MM.1S (cell line): ENCODE data around the gene LAMC1.

Source experiments
- DNase-seq: peaks from one replicate; pipeline ENCODE4 v3.0.0-alpha.2; 2015
- H2AFZ ChIP-seq: fragments of 300-600 bp; sonication (generic); 2 replicates; pipeline ENCODE4 v1.6.0; 2016; ENCODE audit warnings: antibody characterized with exemption, low read length
- H3F3A ChIP-seq: fragments of 300-600 bp; sonication (generic); 2 replicates; pipeline ENCODE4 v1.6.1; 2016; ENCODE audit warnings: mild to moderate bottlenecking, antibody characterized with exemption, low read length, moderate library complexity, mixed read lengths; ENCODE audit not compliant: insufficient read depth
- H3K27ac ChIP-seq: fragments of 300-600 bp; sonication (generic); 2 replicates; pipeline ENCODE4 v1.5.1; 2016; ENCODE audit warnings: mild to moderate bottlenecking, low read length
- H3K27me3 ChIP-seq: fragments of 300-600 bp; sonication (generic); replicated peaks from 2 replicates; pipeline ENCODE4 v1.6.0; 2016; ENCODE audit warnings: low read length; ENCODE audit not compliant: insufficient read depth
- H3K36me3 ChIP-seq: fragments of 300-600 bp; sonication (generic); replicated peaks from 2 replicates; pipeline ENCODE4 v1.6.1; 2016; ENCODE audit warnings: mild to moderate bottlenecking, low read length, mixed read lengths; ENCODE audit not compliant: insufficient read depth
- H3K4me1 ChIP-seq: fragments of 300-600 bp; sonication (generic); 2 replicates; pipeline ENCODE4 v1.6.1; 2016; ENCODE audit warnings: low read length, mixed read lengths
- H3K4me2 ChIP-seq: fragments of 300-600 bp; sonication (generic); 2 replicates; pipeline ENCODE4 v1.6.0; 2016; ENCODE audit warnings: low read depth, low read length
- H3K4me3 ChIP-seq: fragments of 300-600 bp; sonication (generic); 2 replicates; pipeline ENCODE4 v1.5.1; 2016; ENCODE audit warnings: low read length, mixed read lengths
- H3K79me2 ChIP-seq: fragments of 300-600 bp; sonication (generic); 2 replicates; pipeline ENCODE4 v1.6.1; 2016; ENCODE audit warnings: mixed run types, low read length, mixed read lengths
- H3K9ac ChIP-seq: fragments of 300-600 bp; sonication (generic); 2 replicates; pipeline ENCODE4 v1.6.1; 2016; ENCODE audit warnings: low read length, mixed read lengths
- H3K9me2 ChIP-seq: fragments of 300-600 bp; sonication (generic); replicated peaks from 2 replicates; pipeline ENCODE4 v1.6.1; 2016; ENCODE audit warnings: mild to moderate bottlenecking, low read length, mixed read lengths; ENCODE audit not compliant: insufficient read depth
- H3K9me3 ChIP-seq: fragments of 300-600 bp; sonication (generic); replicated peaks from 2 replicates; pipeline ENCODE4 v1.6.1; 2016; ENCODE audit warnings: mild to moderate bottlenecking, low read length, mixed read lengths; ENCODE audit not compliant: insufficient read depth
- H4K20me1 ChIP-seq: fragments of 300-600 bp; sonication (generic); 2 replicates; pipeline ENCODE4 v1.6.1; 2016; ENCODE audit warnings: mild to moderate bottlenecking, low read length, moderate library complexity, mixed read lengths; ENCODE audit not compliant: insufficient read depth
- EZH2 ChIP-seq: fragments of 300-600 bp; sonication (generic); optimal IDR thresholded peaks from 2 replicates; pipeline ENCODE3; 2017; ENCODE audit warnings: low read depth, mild to moderate bottlenecking, antibody characterized with exemption, low read length, mixed read lengths
- EZH2phosphoT487 ChIP-seq: fragments of 300-600 bp; sonication (generic); IDR thresholded peaks from 2 replicates; pipeline ENCODE4 v1.6.1; 2018; ENCODE audit warnings: antibody characterized with exemption, low read length
- TF ChIP-seq, protein P1 (sequence below): fragments of 300-600 bp; sonication (generic); IDR thresholded peaks from 2 replicates; pipeline ENCODE4 v1.5.1; 2016; ENCODE audit warnings: antibody characterized with exemption, low read length, mixed read lengths

Gene LAMC1

DNA sequence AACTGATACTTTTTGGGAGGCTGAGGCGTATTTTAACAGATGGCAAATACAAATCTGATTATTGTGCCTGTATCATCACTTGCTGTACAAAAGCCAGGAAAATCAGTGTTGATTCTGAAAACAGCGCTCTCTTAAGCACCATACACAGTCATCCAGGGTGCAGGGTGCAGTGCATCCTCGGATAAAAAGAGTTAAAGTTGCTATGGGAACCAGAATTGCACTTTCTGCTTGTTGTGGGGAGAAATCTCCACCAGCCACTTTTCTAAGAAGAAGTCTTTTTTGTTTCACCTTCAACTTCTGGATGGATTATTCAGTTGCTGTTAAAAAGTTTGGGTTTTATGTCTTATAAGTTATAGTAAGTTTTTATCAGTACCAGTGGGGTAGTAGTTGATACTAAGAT, 3.8 kb downstream of the LAMC1 start:
- H4K20me1 ChIP-seq = no peaks in the 10 kb centered on the region
- TF ChIP-seq, protein P1, sequence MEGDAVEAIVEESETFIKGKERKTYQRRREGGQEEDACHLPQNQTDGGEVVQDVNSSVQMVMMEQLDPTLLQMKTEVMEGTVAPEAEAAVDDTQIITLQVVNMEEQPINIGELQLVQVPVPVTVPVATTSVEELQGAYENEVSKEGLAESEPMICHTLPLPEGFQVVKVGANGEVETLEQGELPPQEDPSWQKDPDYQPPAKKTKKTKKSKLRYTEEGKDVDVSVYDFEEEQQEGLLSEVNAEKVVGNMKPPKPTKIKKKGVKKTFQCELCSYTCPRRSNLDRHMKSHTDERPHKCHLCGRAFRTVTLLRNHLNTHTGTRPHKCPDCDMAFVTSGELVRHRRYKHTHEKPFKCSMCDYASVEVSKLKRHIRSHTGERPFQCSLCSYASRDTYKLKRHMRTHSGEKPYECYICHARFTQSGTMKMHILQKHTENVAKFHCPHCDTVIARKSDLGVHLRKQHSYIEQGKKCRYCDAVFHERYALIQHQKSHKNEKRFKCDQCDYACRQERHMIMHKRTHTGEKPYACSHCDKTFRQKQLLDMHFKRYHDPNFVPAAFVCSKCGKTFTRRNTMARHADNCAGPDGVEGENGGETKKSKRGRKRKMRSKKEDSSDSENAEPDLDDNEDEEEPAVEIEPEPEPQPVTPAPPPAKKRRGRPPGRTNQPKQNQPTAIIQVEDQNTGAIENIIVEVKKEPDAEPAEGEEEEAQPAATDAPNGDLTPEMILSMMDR = no peak
- TF ChIP-seq EZH2phosphoT487 (no peak), EZH2 (no peak)
- peaks cover 21% of the 10 kb centered on the region for H3K4me1 ChIP-seq
- no peaks in the 10 kb centered on the region for H3K36me3 ChIP-seq
- no peak overlapping the region for H3K4me3 ChIP-seq
- H3K4me2 ChIP-seq = no peak overlapping the region
- no peak overlapping the region for H3K27ac ChIP-seq
- H3K79me2 ChIP-seq = no peaks in the 10 kb centered on the region
- no peak overlapping the region for H3K9ac ChIP-seq
- peaks cover 55% of the 10 kb centered on the region for H3K27me3 ChIP-seq
- no peak overlapping the region for H2AFZ ChIP-seq
- H3K9me3 ChIP-seq = no peaks in the 10 kb centered on the region
- DNase-seq = no peak
- H3K9me2 ChIP-seq = no peaks in the 10 kb centered on the region
- H3F3A ChIP-seq = 0 out of 2 replicates have a peak, but pooled peaks cover under 1% of the 10 kb centered on the region

DNA sequence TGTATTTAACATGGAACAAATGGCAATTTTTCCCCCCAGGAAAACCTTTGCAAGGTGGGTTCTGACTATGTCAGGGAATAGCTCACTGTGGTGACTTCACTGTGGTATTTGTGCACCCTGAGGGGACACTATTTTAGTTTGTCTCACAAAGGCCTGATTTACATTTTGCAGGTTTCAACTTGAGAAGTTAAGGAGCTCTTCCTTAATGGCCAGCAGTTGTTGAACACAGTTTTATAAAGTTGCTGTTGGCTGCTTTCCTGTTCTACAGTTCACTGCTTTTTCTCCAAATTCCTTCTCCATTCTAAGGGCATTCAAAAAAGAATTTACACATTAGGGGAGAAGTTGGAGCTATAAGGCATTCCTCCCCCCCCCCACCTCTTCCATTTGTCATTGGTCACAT, 4.6 kb downstream of the LAMC1 start:
- Histone ChIP-seq H3K79me2 (no peaks in the 10 kb centered on the region), H3K4me1 (peaks cover 26% of the 10 kb centered on the region)

DNA sequence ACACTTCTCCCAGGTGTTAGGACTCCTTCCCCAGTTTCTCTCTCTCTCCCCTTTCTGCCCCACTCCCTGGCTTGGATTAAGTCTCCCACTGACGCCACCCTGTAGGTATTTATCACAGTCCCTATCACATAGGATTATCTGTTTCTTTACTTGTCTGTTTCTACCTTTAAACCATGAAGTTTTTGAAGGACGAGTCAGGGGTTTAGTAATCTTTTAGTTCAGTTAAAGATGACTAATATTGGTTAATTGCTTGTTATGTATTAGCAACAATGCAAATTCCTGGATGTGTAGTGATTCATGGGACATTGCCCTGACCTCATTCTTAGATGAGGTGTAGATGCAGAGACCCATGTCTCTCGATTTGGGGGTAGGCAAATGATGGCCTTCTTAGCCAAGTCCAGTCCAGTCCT, 6.4 kb downstream of the LAMC1 start:
- Histone ChIP-seq H3K4me1 (peaks cover 30% of the 10 kb centered on the region), H2AFZ (no peak overlapping the region), H4K20me1 (no peaks in the 10 kb centered on the region), H3F3A (peaks cover 11% of the 10 kb centered on the region), H3K9me3 (no peaks in the 10 kb centered on the region), H3K4me2 (no peak overlapping the region), H3K9ac (no peak overlapping the region), H3K9me2 (no peaks in the 10 kb centered on the region), H3K4me3 (no peak overlapping the region), H3K27ac (no peak overlapping the region), H3K27me3 (peaks cover 55% of the 10 kb centered on the region), H3K79me2 (no peaks in the 10 kb centered on the region), H3K36me3 (no peaks in the 10 kb centered on the region)
- DNase-seq = no peak
- no peak for TF ChIP-seq EZH2
- no peak for TF ChIP-seq EZH2phosphoT487
- TF ChIP-seq, protein P1 = no peak

More for the DNA sequence above, 4.6 kb downstream of the LAMC1 start:
- no peaks in the 10 kb centered on the region for H4K20me1 ChIP-seq
- no peak overlapping the region for H3K4me3 ChIP-seq
- no peak for TF ChIP-seq EZH2
- TF ChIP-seq, protein P1 = no peak
- TF ChIP-seq EZH2phosphoT487 = no peak
- no peak overlapping the region for H2AFZ ChIP-seq
- no peak overlapping the region for H3K27ac ChIP-seq
- H3K9me3 ChIP-seq = no peaks in the 10 kb centered on the region
- no peak for DNase-seq
- H3F3A ChIP-seq = 0 out of 2 replicates have a peak, but pooled peaks cover 4% of the 10 kb centered on the region
- H3K4me2 ChIP-seq = no peak overlapping the region; the same call in 1 of the 2 replicates
- no peak overlapping the region for H3K9ac ChIP-seq
- H3K9me2 ChIP-seq = no peaks in the 10 kb centered on the region
- H3K36me3 ChIP-seq = no peaks in the 10 kb centered on the region
- peaks cover 56% of the 10 kb centered on the region for H3K27me3 ChIP-seq
